H9 (cell line): ENCODE results near the gene MYCN. TPM values are rescaled to one million over a fixed set of nuclear protein-coding genes. Genes with fewer than 3 reads are reported as not detected.
A peak's percentile ranks its signal among the peaks of the same experiment; 100 is the strongest.

Experiments
- DNase-seq: peaks from one replicate; pipeline ENCODE4 v3.0.0-alpha.2; 2017
- H2AFZ ChIP-seq: one replicate; pipeline ENCODE4 v1.6.1; 2013; ENCODE audit warnings: mild to moderate bottlenecking, low read length, control low read depth, moderate library complexity
- H2AK5ac ChIP-seq: 2 replicates; pipeline ENCODE4 v1.6.1; 2013; ENCODE audit warnings: low read length, control low read depth, mixed read lengths; ENCODE audit not compliant: insufficient read length
- H2BK120ac ChIP-seq: one replicate; pipeline ENCODE4 v1.6.1; 2013; ENCODE audit warnings: low read depth, mild to moderate bottlenecking, low read length, control low read depth, inconsistent platforms; ENCODE audit not compliant: poor library complexity, severe bottlenecking
- H2BK12ac ChIP-seq: 2 replicates; pipeline ENCODE4 v1.6.1; 2013; ENCODE audit warnings: low read length, control low read depth, mixed read lengths, low read depth; ENCODE audit not compliant: insufficient read length
- H2BK15ac ChIP-seq: 2 replicates; pipeline ENCODE4 v1.6.1; 2013; ENCODE audit warnings: low read depth, low read length, control low read depth
- H2BK20ac ChIP-seq: one replicate; pipeline ENCODE4 v1.6.1; 2013; ENCODE audit warnings: low read depth, mild to moderate bottlenecking, low read length, control low read depth, inconsistent platforms; ENCODE audit not compliant: poor library complexity, severe bottlenecking
- H2BK5ac ChIP-seq: 2 replicates; pipeline ENCODE4 v1.6.1; 2013; ENCODE audit warnings: low read length, control low read depth, mixed read lengths; ENCODE audit not compliant: insufficient read length
- H3K14ac ChIP-seq: 2 replicates; pipeline ENCODE4 v1.6.1; 2013; ENCODE audit warnings: low read length, control low read depth; ENCODE audit not compliant: insufficient read depth
- H3K18ac ChIP-seq: 2 replicates; pipeline ENCODE4 v1.6.1; 2013; ENCODE audit warnings: low read depth, mild to moderate bottlenecking, mixed read lengths, low read length, control low read depth; ENCODE audit not compliant: insufficient read length
- H3K23ac ChIP-seq: 2 replicates; pipeline ENCODE4 v1.6.1; 2013; ENCODE audit warnings: low read length, control low read depth, mixed read lengths, low read depth; ENCODE audit not compliant: insufficient read length
- H3K23me2 ChIP-seq: 2 replicates; pipeline ENCODE4 v1.6.1; 2013; ENCODE audit warnings: low read depth, mild to moderate bottlenecking, mixed read lengths, low read length, control low read depth; ENCODE audit not compliant: insufficient read length, poor library complexity, severe bottlenecking
- H3K27ac ChIP-seq: 2 replicates; pipeline ENCODE4 v1.5.1; 2013; ENCODE audit warnings: low read length, control low read depth, mixed read lengths, low read depth; ENCODE audit not compliant: insufficient read length
- H3K27me3 ChIP-seq: 2 replicates; pipeline ENCODE4 v1.6.1; 2013; ENCODE audit warnings: low read length, control low read depth, inconsistent platforms; ENCODE audit not compliant: insufficient read depth
- H3K4ac ChIP-seq: 2 replicates; pipeline ENCODE4 v1.6.1; 2013; ENCODE audit warnings: low read depth, mild to moderate bottlenecking, control low read depth, inconsistent platforms, low read length, moderate library complexity
- H3K4me1 ChIP-seq: 2 replicates; pipeline ENCODE4 v1.6.1; 2013; ENCODE audit warnings: low read length, control low read depth, inconsistent platforms; ENCODE audit not compliant: insufficient read depth
- H3K4me2 ChIP-seq: 2 replicates; pipeline ENCODE4 v1.6.1; 2013; ENCODE audit warnings: low read length, control low read depth, mixed read lengths; ENCODE audit not compliant: insufficient read length, insufficient read depth
- H3K56ac ChIP-seq: 2 replicates; pipeline ENCODE4 v1.6.1; 2013; ENCODE audit warnings: low read depth, mild to moderate bottlenecking, mixed read lengths, low read length, control low read depth; ENCODE audit not compliant: insufficient read length
- H3K79me1 ChIP-seq: 2 replicates; pipeline ENCODE4 v1.6.1; 2013; ENCODE audit warnings: low read depth, mild to moderate bottlenecking, moderate library complexity, low read length, control low read depth, inconsistent platforms; ENCODE audit not compliant: insufficient read depth, poor library complexity, severe bottlenecking
- H3K79me2 ChIP-seq: 2 replicates; pipeline ENCODE4 v1.6.1; 2013; ENCODE audit warnings: low read length, control low read depth, inconsistent platforms; ENCODE audit not compliant: insufficient read depth
- H3K9ac ChIP-seq: 2 replicates; pipeline ENCODE4 v1.6.1; 2013; ENCODE audit warnings: low read length, control low read depth, mixed read lengths; ENCODE audit not compliant: insufficient read length; ENCODE audit errors: extremely low read depth
- H3K9me3 ChIP-seq: one replicate; pipeline ENCODE4 v1.6.1; 2013; ENCODE audit warnings: low read depth, low read length, inconsistent platforms; ENCODE audit not compliant: control insufficient read depth
- H3T11ph ChIP-seq: one replicate; pipeline ENCODE4 v1.6.1; 2013; ENCODE audit warnings: mild to moderate bottlenecking, low read length, control low read depth, inconsistent platforms
- H4K20me1 ChIP-seq: one replicate; pipeline ENCODE4 v1.6.1; 2013; ENCODE audit not compliant: control insufficient read depth, insufficient read length, insufficient read depth
- H4K5ac ChIP-seq: 2 replicates; pipeline ENCODE4 v1.6.1; 2013; ENCODE audit warnings: low read depth, mild to moderate bottlenecking, mixed read lengths, low read length, control low read depth; ENCODE audit not compliant: insufficient read length
- H4K8ac ChIP-seq: replicated peaks from 2 replicates; pipeline ENCODE4 v1.6.1; 2013; ENCODE audit warnings: low read length, control low read depth, mixed read lengths, low read depth; ENCODE audit not compliant: insufficient read length
- H4K91ac ChIP-seq: 2 replicates; pipeline ENCODE4 v1.6.1; 2013; ENCODE audit warnings: low read depth, mild to moderate bottlenecking, moderate library complexity, mixed read lengths, low read length, control low read depth; ENCODE audit not compliant: insufficient read length
- H3K27ac Mint-ChIP-seq, 3 experiments: 2 replicates in 2 of 3; 3 replicates in 1 of 3; pipeline ENCODE4 v1.8.0; 2020 to 2021; ENCODE audit warnings: mixed read lengths in 3 of 3, mild to moderate bottlenecking in 1 of 3, moderate library complexity in 1 of 3
- H3K27me3 Mint-ChIP-seq: 2 replicates; pipeline ENCODE4 v1.8.0; 2021; ENCODE audit warnings: low read depth, mild to moderate bottlenecking, moderate library complexity, mixed read lengths
- H3K36me3 Mint-ChIP-seq, 3 experiments: 2 replicates in 2 of 3; 3 replicates in 1 of 3; pipeline ENCODE4 v1.8.0; 2020 to 2021; ENCODE audit warnings: low read depth in 3 of 3, mixed read lengths in 3 of 3; ENCODE audit not compliant: insufficient read depth in 1 of 3
- H3K4me1 Mint-ChIP-seq, 2 experiments: 2 replicates each; pipeline ENCODE4 v1.8.0; 2020; ENCODE audit warnings: mixed read lengths in 2 of 2
- H3K4me3 Mint-ChIP-seq, 2 experiments: 2 replicates in 1 of 2; 3 replicates in 1 of 2; pipeline ENCODE4 v1.8.0; 2020 to 2021; ENCODE audit warnings: mild to moderate bottlenecking in 2 of 2, mixed read lengths in 2 of 2, moderate library complexity in 1 of 2
- H3K9me3 Mint-ChIP-seq, 2 experiments: 2 replicates in 1 of 2; 3 replicates in 1 of 2; pipeline ENCODE4 v1.8.0; 2020; ENCODE audit warnings: mild to moderate bottlenecking in 2 of 2, mixed read lengths in 2 of 2, moderate library complexity in 1 of 2
- WGBS: extraction: QIAGEN DNeasy Blood & Tissue Kit; methylation state at CpG from one replicate; pipeline ENCODE4 v1.1.7; 2013; ENCODE audit warnings: missing lambda C conversion rate, low lambda C conversion rate, mixed read lengths; ENCODE audit not compliant: insufficient read length; ENCODE audit errors: extremely low coverage; 5-methylcytosine and 5-hydroxymethylcytosine counted together
- total RNA-seq: library from RNA; stranded (reverse); gene quantifications from 2 replicates; pipeline ENCODE4 v1.2.1, GENCODE V29; 2021
- TF ChIP-seq, protein P1 (sequence below): fragments of 200-600 bp; sonication (generic); conservative IDR thresholded peaks from 3 replicates; pipeline ENCODE4 v1.8.0; 2021; ENCODE audit warnings: antibody characterized with exemption, mild to moderate bottlenecking

The MYCN gene
- total RNA-seq, 1 experiment from 2014 or later = 100.0 TPM

DNA sequence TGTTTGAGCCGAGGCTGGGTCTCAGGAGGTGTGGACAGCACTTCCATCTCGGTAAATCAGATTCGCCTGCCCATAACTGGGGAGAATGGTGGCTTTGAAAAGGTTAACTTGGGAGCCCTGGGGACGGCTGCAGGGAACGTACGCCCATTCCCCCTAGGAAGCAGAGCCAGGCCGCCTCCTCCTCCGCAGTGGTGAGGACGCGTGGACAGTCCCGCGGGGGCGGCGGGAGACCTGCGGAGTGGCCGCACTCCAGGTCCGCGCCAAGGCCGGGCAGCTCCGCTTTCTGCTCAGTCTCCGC is 845 bp upstream of the MYCN start:
- no peak overlapping the region for H3K14ac ChIP-seq
- H4K5ac ChIP-seq = no peak overlapping the region
- H2BK120ac ChIP-seq = no peak overlapping the region
- peaks cover 17% of the 10 kb centered on the region for H3K23me2 ChIP-seq
- H3K79me2 ChIP-seq = peaks cover 35% of the 10 kb centered on the region
- no peak overlapping the region for H3T11ph ChIP-seq
- H3K4ac ChIP-seq = no peak overlapping the region
- H4K91ac ChIP-seq = no peak overlapping the region
- no peak overlapping the region for H2BK12ac ChIP-seq
- H3K9ac ChIP-seq = no peak overlapping the region
- H2AFZ ChIP-seq = no peak overlapping the region
- H2BK15ac ChIP-seq = no peak overlapping the region
- H3K27me3 Mint-ChIP-seq = peaks cover 5% of the 10 kb centered on the region
- H4K8ac ChIP-seq = no peak overlapping the region
- H3K79me1 ChIP-seq = no peaks in the 10 kb centered on the region
- peaks cover 22 to 24% (median 23%) of the 10 kb centered on the region in 3 experiments for H3K36me3 Mint-ChIP-seq
- H2BK20ac ChIP-seq = no peak overlapping the region
- peak overlapping the region; percentile 57 for H3K56ac ChIP-seq
- peak overlapping the region; percentile 94 to 99 for H3K4me3 Mint-ChIP-seq
- H3K9me3 ChIP-seq = no peaks in the 10 kb centered on the region
- no peak overlapping the region for H2BK5ac ChIP-seq
- H3K4me2 ChIP-seq = peak overlapping the region; percentile 98
- DNase-seq = peak; percentile 81
- no peak overlapping the region for H2AK5ac ChIP-seq
- H3K27me3 ChIP-seq = no peaks in the 10 kb centered on the region
- no peak overlapping the region for H3K23ac ChIP-seq
- WGBS = no CpG with 5 or more reads among the region's 21 CpGs
- peak overlapping the region in 1 of 3 experiments; percentile 100; a peak in 2 of 7 replicates for H3K27ac Mint-ChIP-seq
- peaks cover 6 to 8% of the 10 kb centered on the region in 2 experiments; a peak in 3 of 5 replicates for H3K9me3 Mint-ChIP-seq
- TF ChIP-seq, protein P1, sequence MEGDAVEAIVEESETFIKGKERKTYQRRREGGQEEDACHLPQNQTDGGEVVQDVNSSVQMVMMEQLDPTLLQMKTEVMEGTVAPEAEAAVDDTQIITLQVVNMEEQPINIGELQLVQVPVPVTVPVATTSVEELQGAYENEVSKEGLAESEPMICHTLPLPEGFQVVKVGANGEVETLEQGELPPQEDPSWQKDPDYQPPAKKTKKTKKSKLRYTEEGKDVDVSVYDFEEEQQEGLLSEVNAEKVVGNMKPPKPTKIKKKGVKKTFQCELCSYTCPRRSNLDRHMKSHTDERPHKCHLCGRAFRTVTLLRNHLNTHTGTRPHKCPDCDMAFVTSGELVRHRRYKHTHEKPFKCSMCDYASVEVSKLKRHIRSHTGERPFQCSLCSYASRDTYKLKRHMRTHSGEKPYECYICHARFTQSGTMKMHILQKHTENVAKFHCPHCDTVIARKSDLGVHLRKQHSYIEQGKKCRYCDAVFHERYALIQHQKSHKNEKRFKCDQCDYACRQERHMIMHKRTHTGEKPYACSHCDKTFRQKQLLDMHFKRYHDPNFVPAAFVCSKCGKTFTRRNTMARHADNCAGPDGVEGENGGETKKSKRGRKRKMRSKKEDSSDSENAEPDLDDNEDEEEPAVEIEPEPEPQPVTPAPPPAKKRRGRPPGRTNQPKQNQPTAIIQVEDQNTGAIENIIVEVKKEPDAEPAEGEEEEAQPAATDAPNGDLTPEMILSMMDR = no peak; the same call in 1 of the 3 replicates
- no peaks in the 10 kb centered on the region for H4K20me1 ChIP-seq
- no peak overlapping the region for H3K27ac ChIP-seq
- H3K4me1 Mint-ChIP-seq = peaks cover 52 to 56% of the 10 kb centered on the region in 2 experiments
- no peak overlapping the region for H3K18ac ChIP-seq
- peaks cover 9% of the 10 kb centered on the region for H3K4me1 ChIP-seq
